NCI-H2227 (cell line): ENCODE measurements around the gene GP1BB.
A peak's percentile ranks its signal among the peaks of the same experiment; 100 is the strongest.
"Not testable (repeated sequence)": the region's sequence is repeated elsewhere in the genome, so short reads cannot be mapped to it uniquely, and the experiment has no call there.

Experiments used
- DNase-seq: peaks from one replicate; lab custom pipeline; 2025; ENCODE audit not compliant: unreplicated experiment; lab: John Stamatoyannopoulos, UW

GP1BB gene

GRCh38 chr22:19693981-19694670, 29.2 kb upstream of the GP1BB start:
- DNase-seq: no peak

- no peak for DNase-seq
Measured at GRCh38 chr22:19694696-19695095, 28.6 kb upstream of the GP1BB start.

- no peak for DNase-seq
Measured at GRCh38 chr22:19696504-19697276, 26.6 kb upstream of the GP1BB start.

GRCh38 chr22:19697871-19698270, 25.5 kb upstream of the GP1BB start:
- DNase-seq: not testable (repeated sequence)

- DNase-seq: no peak
Measured at GRCh38 chr22:19700790-19701419, 22.4 kb upstream of the GP1BB start.

GRCh38 chr22:19701420-19702145, 21.8 kb upstream of the GP1BB start:
- no peak for DNase-seq

- no peak for DNase-seq
Measured at GRCh38 chr22:19703869-19704268, 19.5 kb upstream of the GP1BB start.

GRCh38 chr22:19704355-19705015, 18.9 kb upstream of the GP1BB start:
- DNase-seq: no peak

GRCh38 chr22:19705181-19705934, 18.0 kb upstream of the GP1BB start:
- no peak for DNase-seq

GRCh38 chr22:19706661-19707151, 16.6 kb upstream of the GP1BB start:
- DNase-seq: no peak

- no peak for DNase-seq
Measured at GRCh38 chr22:19707347-19708290, 15.7 kb upstream of the GP1BB start.

GRCh38 chr22:19708321-19709011, 14.9 kb upstream of the GP1BB start:
- DNase-seq: no peak

- no peak for DNase-seq
Measured at GRCh38 chr22:19709063-19709769, 14.1 kb upstream of the GP1BB start.

GRCh38 chr22:19710020-19710768, 13.1 kb upstream of the GP1BB start:
- DNase-seq: no peak

- no peak for DNase-seq
Measured at GRCh38 chr22:19710769-19711106, 12.6 kb upstream of the GP1BB start.

- DNase-seq: no peak
Measured at GRCh38 chr22:19713245-19713644, 10.1 kb upstream of the GP1BB start.

GRCh38 chr22:19713650-19714311, 9.6 kb upstream of the GP1BB start:
- DNase-seq: peak; percentile 45
